Cardiac fibroblast (primary cell): ENCODE data around the gene REPIN1.

Experiments used
- DNase-seq, 2 donors: peaks; one replicate each; pipeline versions ENCODE4 v3.0.0 to v3.0.0-alpha.2; 2010; ENCODE audit warnings: low read depth in 2 of 2
- H3K4me3 ChIP-seq, 2 donors: replicated peaks in 1 of 2; 1 replicate in 1 of 2; 2 replicates in 1 of 2; pipeline ENCODE4 v1.5.1; 2011; ENCODE audit warnings: low read depth in 2 of 2, low read length in 2 of 2, mild to moderate bottlenecking in 2 of 2, moderate library complexity in 1 of 2
- CTCF ChIP-seq: IDR thresholded peaks from one replicate; pipeline ENCODE4 v1.5.1; 2011; ENCODE audit warnings: low read depth, mild to moderate bottlenecking, low read length, inconsistent platforms

REPIN1 gene

GRCh38 chr7:150340875-150341262, 27.8 kb upstream of the REPIN1 start:
- no peak for TF ChIP-seq CTCF
- H3K4me3 ChIP-seq = peak overlapping the region; percentile 50 to 58
- DNase-seq = no peak

- peak within 1 kb of the TSS; percentile 50 to 58 for H3K4me3 ChIP-seq
- peak; percentile 32 to 79 for DNase-seq
- no peak for TF ChIP-seq CTCF
Measured at GRCh38 chr7:150341263-150342120, 27.1 kb upstream of the REPIN1 start, which contains the start of gene RARRES2. Gene RARRES2 (minus strand): TSS chr7:150341629. CDS start chr7:150340609, 1,020 bp downstream.

- no peak overlapping the region for H3K4me3 ChIP-seq
- no peak for TF ChIP-seq CTCF
- DNase-seq = no peak
Measured at GRCh38 chr7:150342121-150342408, 26.6 kb upstream of the REPIN1 start.

GRCh38 chr7:150343225-150343624, 25.4 kb upstream of the REPIN1 start:
- DNase-seq = no peak
- TF ChIP-seq CTCF = no peak
- H3K4me3 ChIP-seq = no peak overlapping the region

- DNase-seq = no peak
- no peak overlapping the region for H3K4me3 ChIP-seq
- no peak for TF ChIP-seq CTCF
Measured at GRCh38 chr7:150344299-150344698, 24.3 kb upstream of the REPIN1 start.

- no peak for TF ChIP-seq CTCF
- DNase-seq = no peak
- H3K4me3 ChIP-seq = no peak overlapping the region
Measured at GRCh38 chr7:150345012-150345411, 23.6 kb upstream of the REPIN1 start.

- H3K4me3 ChIP-seq = no peak overlapping the region
- DNase-seq = no peak
- no peak for TF ChIP-seq CTCF
Measured at GRCh38 chr7:150346922-150347321, 21.7 kb upstream of the REPIN1 start.
